ENCODE measurements around the gene TLX1. TPM values are rescaled to one million over a fixed set of nuclear protein-coding genes. Genes with fewer than 3 reads are reported as not detected.

TLX1 gene
- polyA plus RNA-seq, 2 of the 4 experiments (the other 2 are of a cell fraction) = 0.06 TPM; not detected in 1

DNA sequence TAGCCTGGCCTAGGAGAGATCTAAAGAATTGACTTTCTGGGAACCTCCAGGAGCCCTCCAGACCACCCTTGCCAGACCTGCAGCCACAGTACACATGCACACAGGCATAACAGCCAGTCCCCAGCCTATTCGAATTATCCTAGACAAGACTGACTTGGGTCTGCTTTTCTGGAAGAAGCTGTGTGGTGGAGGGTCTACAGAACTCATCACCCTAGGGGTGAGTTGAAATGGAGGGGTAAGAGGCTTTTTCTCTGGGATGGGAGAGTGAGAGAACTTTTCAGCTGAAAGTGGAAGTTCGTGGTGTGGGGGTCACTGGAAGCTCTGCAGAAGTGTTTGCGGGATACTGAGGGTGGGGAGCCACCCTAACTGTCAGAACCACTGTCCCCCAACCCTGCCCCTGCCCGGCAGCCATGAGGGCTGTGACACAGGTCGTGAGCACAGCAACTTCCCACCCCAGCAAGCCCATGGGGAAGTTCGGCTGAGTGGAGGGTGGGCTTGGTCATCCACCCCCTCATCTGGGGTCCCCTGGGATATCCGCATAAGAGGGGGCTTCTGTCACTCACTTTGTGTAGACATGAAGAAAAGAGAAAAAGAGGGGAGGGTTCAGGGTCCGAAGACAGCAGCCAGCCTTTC lies 7.8 kb downstream of the TLX1 start:
- ChIA-PET CTCF (interaction anchor here (0.6 to 19.4 kb wide), 8 partner anchors 14 to 339 kb away, joined by 3 to 463 read pairs (median 6); no protein-coding TSS in a partner anchor), POLR2A (interaction anchor here (0.5 kb wide), 1 partner anchor 78 kb away, joined by 4 read pairs; no protein-coding TSS in a partner anchor)
- Histone ChIP-seq H3K4me1 (0 out of 3 replicates have a peak, but pooled peaks cover 3% of the 10 kb centered on the region), H3K27ac (no peak overlapping the region), H3K9me3 (no peaks in the 10 kb centered on the region), H3K4me3 (no peak overlapping the region), H3K4me2 (no peak overlapping the region)
- 71% methylated on average over 8 of the region's 8 CpGs for WGBS (ENCODE audit: missing lambda C conversion rate)
- FAIRE-seq (no peak), DNase-seq (ENCODE audit: low read depth in 1 of 2, low spot score in 1 of 2) (no peak), ATAC-seq (no peak)
- TF ChIP-seq MAZ (IDR thresholded peaks at IDR 0.05; ENCODE audit: borderline replicate concordance, low read depth, low read length) = no peak
- no peak for TF ChIP-seq RARB (CRISPR knock-in tag; IDR thresholded peaks at IDR 0.05)
- no peak for TF ChIP-seq JUN (IDR thresholded peaks at IDR 0.05)
- TF ChIP-seq, protein P1, sequence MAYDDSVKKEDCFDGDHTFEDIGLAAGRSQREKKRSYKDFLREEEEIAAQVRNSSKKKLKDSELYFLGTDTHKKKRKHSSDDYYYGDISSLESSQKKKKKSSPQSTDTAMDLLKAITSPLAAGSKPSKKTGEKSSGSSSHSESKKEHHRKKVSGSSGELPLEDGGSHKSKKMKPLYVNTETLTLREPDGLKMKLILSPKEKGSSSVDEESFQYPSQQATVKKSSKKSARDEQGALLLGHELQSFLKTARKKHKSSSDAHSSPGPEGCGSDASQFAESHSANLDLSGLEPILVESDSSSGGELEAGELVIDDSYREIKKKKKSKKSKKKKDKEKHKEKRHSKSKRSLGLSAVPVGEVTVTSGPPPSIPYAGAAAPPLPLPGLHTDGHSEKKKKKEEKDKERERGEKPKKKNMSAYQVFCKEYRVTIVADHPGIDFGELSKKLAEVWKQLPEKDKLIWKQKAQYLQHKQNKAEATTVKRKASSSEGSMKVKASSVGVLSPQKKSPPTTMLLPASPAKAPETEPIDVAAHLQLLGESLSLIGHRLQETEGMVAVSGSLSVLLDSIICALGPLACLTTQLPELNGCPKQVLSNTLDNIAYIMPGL (CRISPR knock-in tag; IDR thresholded peaks at IDR 0.05; ENCODE audit: borderline replicate concordance) = no peak
- no peak for TF ChIP-seq ELK1 (IDR thresholded peaks at IDR 0.05; ENCODE audit: low read depth, low read length)
- TF ChIP-seq HOXB5 (CRISPR knock-in tag; IDR thresholded peaks at IDR 0.05) = no peak
- no peak for TF ChIP-seq RFX5 (IDR thresholded peaks at IDR 0.05)
- TF ChIP-seq TP53 (CRISPR knock-in tag; IDR thresholded peaks at IDR 0.05) = no peak
- TF ChIP-seq NPAS2 (CRISPR knock-in tag; IDR thresholded peaks at IDR 0.05; ENCODE audit: borderline replicate concordance) = no peak
- no peak for TF ChIP-seq POLR2A (IDR thresholded peaks at IDR 0.05; ENCODE audit: low read length)
- no peak for TF ChIP-seq FOSB (CRISPR knock-in tag; IDR thresholded peaks at IDR 0.05)

DNA sequence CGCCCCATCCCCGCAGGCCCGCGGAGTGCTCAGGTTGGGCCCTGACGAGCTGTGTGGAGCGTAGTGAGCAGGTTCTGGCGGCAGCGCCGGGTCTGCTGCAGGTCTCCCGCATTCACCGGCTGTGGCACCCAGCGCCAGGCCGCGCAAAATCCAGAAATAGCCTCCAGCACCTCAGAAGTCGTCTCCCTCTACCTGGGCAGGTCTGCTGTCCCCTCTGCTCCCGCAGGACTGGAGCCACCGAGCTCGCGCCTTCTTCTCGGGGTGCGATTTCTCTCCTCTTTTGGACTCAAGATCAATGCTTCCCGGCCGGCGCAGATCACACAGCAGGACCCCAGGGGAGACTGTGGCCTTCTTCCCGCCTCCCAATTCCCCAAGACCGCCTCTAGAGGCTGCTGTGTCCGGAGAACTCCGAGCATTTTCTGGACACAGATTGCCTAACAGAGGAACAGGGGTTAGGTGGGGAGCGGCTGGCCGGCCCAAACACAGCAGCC lies 8.4 kb downstream of the TLX1 start:
- no peak for DNase-seq (ENCODE audit: low read depth in 1 of 2, low spot score in 1 of 2)
- TF ChIP-seq, protein P2, sequence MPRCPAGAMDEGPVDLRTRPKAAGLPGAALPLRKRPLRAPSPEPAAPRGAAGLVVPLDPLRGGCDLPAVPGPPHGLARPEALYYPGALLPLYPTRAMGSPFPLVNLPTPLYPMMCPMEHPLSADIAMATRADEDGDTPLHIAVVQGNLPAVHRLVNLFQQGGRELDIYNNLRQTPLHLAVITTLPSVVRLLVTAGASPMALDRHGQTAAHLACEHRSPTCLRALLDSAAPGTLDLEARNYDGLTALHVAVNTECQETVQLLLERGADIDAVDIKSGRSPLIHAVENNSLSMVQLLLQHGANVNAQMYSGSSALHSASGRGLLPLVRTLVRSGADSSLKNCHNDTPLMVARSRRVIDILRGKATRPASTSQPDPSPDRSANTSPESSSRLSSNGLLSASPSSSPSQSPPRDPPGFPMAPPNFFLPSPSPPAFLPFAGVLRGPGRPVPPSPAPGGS (IDR thresholded peaks at IDR 0.05) = no peak
- TF ChIP-seq PHF8 (IDR thresholded peaks at IDR 0.05; ENCODE audit: borderline replicate concordance, low read depth) (no peak), MAZ (IDR thresholded peaks at IDR 0.05; ENCODE audit: borderline replicate concordance, low read depth, low read length) (no peak), RCOR1 (IDR thresholded peaks at IDR 0.05; ENCODE audit: low read depth, low read length) (no peak), CBX2 (IDR thresholded peaks at IDR 0.05; ENCODE audit: borderline replicate concordance, low read depth) (no peak), MAFK (IDR thresholded peaks at IDR 0.05; ENCODE audit: partially characterized antibody) (no peak), RFX5 (IDR thresholded peaks at IDR 0.05) (no peak), ZC3H11A (IDR thresholded peaks at IDR 0.05) (no peak), MYC (IDR thresholded peaks at IDR 0.05; ENCODE audit: borderline replicate concordance, low read length) (no peak), TFCP2L1 (CRISPR knock-in tag; IDR thresholded peaks at IDR 0.05) (no peak), GATA3 (IDR thresholded peaks at IDR 0.05; ENCODE audit: borderline replicate concordance) (no peak), ZNF302 (CRISPR knock-in tag; IDR thresholded peaks at IDR 0.05) (no peak), EHMT2 (IDR thresholded peaks at IDR 0.05; ENCODE audit: low read depth) (no peak), CHD4 (IDR thresholded peaks at IDR 0.05; ENCODE audit: borderline replicate concordance) (no peak), NR3C1 (IDR thresholded peaks at IDR 0.05) (no peak), SREBF2 (IDR thresholded peaks at IDR 0.05) (no peak)
- TF ChIP-seq, protein P3, sequence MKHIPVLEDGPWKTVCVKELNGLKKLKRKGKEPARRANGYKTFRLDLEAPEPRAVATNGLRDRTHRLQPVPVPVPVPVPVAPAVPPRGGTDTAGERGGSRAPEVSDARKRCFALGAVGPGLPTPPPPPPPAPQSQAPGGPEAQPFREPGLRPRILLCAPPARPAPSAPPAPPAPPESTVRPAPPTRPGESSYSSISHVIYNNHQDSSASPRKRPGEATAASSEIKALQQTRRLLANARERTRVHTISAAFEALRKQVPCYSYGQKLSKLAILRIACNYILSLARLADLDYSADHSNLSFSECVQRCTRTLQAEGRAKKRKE (CRISPR knock-in tag; IDR thresholded peaks at IDR 0.05; ENCODE audit: low read depth) = no peak
- TF ChIP-seq, protein P1 (CRISPR knock-in tag; IDR thresholded peaks at IDR 0.05; ENCODE audit: borderline replicate concordance) = no peak
- 82% methylated on average over 30 of the region's 30 CpGs for WGBS (ENCODE audit: missing lambda C conversion rate)
- CTCF ChIA-PET = interaction anchor here (1.0 to 19.4 kb wide), 8 partner anchors 14 to 98 kb away, joined by 3 to 463 read pairs (median 24); no protein-coding TSS in a partner anchor
- no peak overlapping the region for H3K4me2 ChIP-seq
- POLR2A ChIA-PET = no interaction called here
- H3K9me3 ChIP-seq = no peaks in the 10 kb centered on the region
- no peak overlapping the region for H3K27ac ChIP-seq
- peak; percentile 35 to 58; a peak in 4 of 6 replicates for ATAC-seq
- FAIRE-seq = no peak
- H3K4me3 ChIP-seq = no peak overlapping the region
- 0 out of 3 replicates have a peak, but pooled peaks cover 3% of the 10 kb centered on the region for H3K4me1 ChIP-seq

All from A549 (cell line).